Left renal cortex interstitium (tissue), 4 donors: ENCODE measurements around the gene FGA. TPM values are rescaled to one million over a fixed set of nuclear protein-coding genes. Genes with fewer than 3 reads are reported as not detected.
A peak's percentile ranks its signal among the peaks of the same experiment; 100 is the strongest.

Source experiments
- DNase-seq, 4 donors: peaks; one replicate each; pipeline ENCODE4 v3.0.0-alpha.2; 2013; ENCODE audit warnings: low read depth in 4 of 4, low spot score in 2 of 4, missing footprints in 1 of 4
- polyA plus RNA-seq, 4 donors: library from polyadenylated mRNA; unstranded; fragments of 120-200 nt; gene quantifications; one replicate each; pipeline ENCODE4 v1.2.1, GENCODE V29; 2013; ENCODE audit not compliant: insufficient read length in 4 of 4

The FGA gene
- polyA plus RNA-seq, 4 donors = 0.06 to 39.6 (median 0.33) TPM; not detected in 1

GRCh38 chr4:154583677-154584076 lies 6.9 kb downstream of the FGA start:
- DNase-seq = no peak

DNA sequence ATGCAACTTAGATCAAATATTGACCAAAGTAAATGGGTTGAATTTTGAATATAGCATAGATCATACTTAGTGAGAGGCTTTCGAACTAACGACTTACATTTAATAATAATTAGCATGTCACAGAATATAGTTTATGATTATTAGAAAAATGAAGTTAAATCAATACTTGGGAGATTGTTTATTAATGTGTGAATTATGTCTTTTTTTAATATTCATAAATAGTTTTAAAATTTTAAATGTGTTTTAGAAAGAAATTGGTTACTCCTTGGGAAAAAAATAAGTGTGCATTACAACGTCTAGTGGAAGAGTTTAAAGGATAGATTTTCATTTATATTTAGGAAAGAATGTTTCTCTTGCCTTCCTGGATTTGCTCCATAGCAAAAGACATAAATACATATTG lies 7.3 kb downstream of the FGA start:
- DNase-seq = no peak

GRCh38 chr4:154582723-154583122 lies 7.8 kb downstream of the FGA start:
- DNase-seq = no peak

GRCh38 chr4:154579927-154580326 lies 10.6 kb downstream of the FGA start:
- no peak for DNase-seq

GRCh38 chr4:154578919-154579318 lies 11.6 kb downstream of the FGA start:
- no peak for DNase-seq

GRCh38 chr4:154577324-154577723 lies 13.2 kb downstream of the FGA start:
- DNase-seq = no peak

DNA sequence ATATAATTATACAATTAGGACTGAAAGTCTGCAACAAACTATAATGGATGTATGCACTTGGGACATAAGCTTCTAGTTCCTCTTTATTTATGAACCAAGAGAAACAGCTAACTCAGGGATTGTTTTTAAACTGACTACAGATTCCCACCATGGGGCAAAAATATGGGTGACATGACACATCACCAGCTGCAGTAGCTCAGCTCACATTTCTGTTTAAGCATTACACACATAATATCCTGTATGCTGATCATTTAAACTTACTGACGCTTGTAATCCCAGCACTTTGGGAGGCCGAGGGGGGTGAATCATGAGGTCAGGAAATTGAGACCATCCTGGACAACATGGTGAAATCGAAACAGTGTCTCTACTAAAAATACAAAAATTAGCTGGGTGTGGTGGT lies 16.2 kb downstream of the FGA start:
- no peak for DNase-seq

DNA sequence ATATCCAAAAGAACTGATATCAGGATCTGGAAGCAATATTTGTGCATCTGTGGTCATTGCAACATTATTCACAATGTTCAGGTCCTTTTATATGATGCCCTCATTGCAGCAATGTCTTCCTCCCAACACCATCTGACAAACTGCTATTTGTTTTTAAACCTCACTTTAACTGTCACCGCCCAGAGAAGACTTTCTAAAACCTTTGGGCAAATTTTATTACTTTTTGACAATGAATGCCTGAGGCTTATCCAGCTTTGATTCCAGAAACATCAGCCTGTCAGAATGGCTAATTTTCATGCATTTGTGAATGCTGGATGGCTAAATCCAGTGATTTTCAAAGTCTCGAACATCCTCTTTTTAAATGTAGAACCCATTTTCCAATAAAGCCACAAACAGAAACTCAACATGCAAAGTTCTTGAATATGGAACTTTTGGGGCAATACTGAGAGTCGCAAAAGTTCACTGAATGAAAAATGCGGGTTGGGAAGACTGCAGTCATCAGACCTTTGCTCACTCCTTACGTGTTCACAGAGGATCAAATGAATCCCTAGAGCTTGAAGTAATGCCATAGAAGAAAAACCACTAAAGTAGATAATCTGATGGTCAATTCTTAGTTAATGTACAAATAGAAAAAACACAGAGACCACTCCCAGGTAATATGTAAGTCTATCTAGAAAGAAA lies 17.2 kb downstream of the FGA start:
- no peak for DNase-seq

GRCh38 chr4:154569584-154569983 lies 21.0 kb downstream of the FGA start:
- no peak for DNase-seq

GRCh38 chr4:154569028-154569427 lies 21.5 kb downstream of the FGA start:
- no peak for DNase-seq

GRCh38 chr4:154566639-154567204 lies 23.8 kb downstream of the FGA start:
- no peak for DNase-seq

- DNase-seq = no peak
Measured at GRCh38 chr4:154565704-154566103, 24.8 kb downstream of the FGA start.

- no peak for DNase-seq
Measured at GRCh38 chr4:154564311-154564710, 26.2 kb downstream of the FGA start.

DNA sequence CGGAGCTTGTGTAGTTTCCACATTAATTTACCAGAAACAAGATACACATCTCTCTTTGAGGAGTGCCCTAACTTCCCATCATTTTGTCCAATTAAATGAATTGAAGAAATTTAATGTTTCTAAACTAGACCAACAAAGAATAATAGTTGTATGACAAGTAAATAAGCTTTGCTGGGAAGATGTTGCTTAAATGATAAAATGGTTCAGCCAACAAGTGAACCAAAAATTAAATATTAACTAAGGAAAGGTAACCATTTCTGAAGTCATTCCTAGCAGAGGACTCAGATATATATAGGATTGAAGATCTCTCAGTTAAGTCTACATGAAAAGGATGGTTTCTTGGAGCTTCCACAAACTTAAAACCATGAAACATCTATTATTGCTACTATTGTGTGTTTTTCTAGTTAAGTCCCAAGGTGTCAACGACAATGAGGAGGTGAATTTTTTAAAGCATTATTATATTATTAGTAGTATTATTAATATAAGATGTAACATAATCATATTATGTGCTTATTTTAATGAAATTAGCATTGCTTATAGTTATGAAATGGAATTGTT lies 27.8 kb downstream of the FGA start, which contains the start of gene FGB:
Gene FGB, plus strand, starts transcription at position 315 of the 558 bp plus-strand sequence. Its CDS starts 8 bp downstream, at position 323.
- no peak for DNase-seq

- no peak for DNase-seq
Measured at GRCh38 chr4:154560824-154561231, 29.7 kb downstream of the FGA start.

- DNase-seq = no peak
Measured at GRCh38 chr4:154560419-154560801, 30.1 kb downstream of the FGA start.

DNA sequence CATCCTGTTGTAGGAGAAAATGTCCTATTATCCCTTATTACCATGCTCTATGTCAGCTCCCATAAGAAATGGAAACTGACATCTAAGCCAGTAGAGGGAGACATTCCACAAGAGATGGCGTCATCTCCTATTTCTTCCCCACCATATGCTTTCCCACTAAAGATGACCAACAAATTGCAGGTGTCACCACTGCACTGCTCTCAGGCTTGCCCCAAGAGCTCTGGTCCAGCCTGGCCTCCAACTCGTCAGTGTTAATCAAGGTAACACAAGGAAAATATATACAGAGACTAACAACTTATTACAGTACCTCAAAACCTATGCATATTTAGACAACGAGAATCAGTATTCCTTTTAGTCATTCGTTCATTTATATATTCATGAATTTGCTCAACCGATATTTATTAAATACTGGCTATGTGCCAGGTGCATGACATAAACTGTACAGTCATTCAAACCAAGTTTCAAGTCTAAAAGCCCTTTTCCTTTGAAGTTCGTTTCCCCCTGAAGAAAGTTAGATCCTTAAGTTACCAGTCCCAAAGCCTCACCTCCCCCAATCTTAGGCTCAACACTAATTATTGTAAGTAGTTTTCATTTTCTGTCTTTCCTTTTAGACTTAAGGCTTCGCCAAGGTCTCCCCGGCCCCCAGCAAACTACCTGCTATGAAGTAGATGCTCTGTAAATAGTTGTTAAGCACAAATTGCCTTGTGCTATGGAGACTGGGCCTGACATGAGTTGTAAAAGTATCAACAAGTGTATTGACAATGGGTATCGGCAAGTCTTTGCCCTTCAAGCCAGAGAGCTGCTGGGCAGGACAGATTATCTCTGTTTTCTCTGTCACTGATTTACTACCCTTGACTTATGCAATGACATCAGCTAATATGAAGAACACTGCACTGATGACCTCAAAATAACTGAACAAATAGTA lies 30.8 kb downstream of the FGA start:
- DNase-seq = peak in 1 of 4 donors; percentile 24

GRCh38 chr4:154559141-154559493 lies 31.4 kb downstream of the FGA start:
- no peak for DNase-seq

GRCh38 chr4:154551872-154552686 lies 38.5 kb downstream of the FGA start:
- DNase-seq = peak; percentile 37 to 72 (median 52)
